Right ventricle myocardium inferior (tissue), 1 donor: ENCODE data around the gene CDH16. TPM values are rescaled to one million over a fixed set of nuclear protein-coding genes. Genes with fewer than 3 reads are reported as not detected.
"Not testable (repeated sequence)": the region's sequence is repeated elsewhere in the genome, so short reads cannot be mapped to it uniquely, and the experiment has no call there.

Experiments
- ATAC-seq: fragments of 200-7000 bp; cut with Tn5 transposase; one replicate; pipeline ENCODE4 v1.9.1; 2020; ENCODE audit warnings: mild to moderate bottlenecking, moderate library complexity
- DNase-seq: peaks from one replicate; pipeline ENCODE4 v3.0.0; 2021; ENCODE audit errors: missing footprints
- intact Hi-C: fragments of 100-400 bp; cut with DNase I; formaldehyde crosslinking; loops from one replicate; pipeline ENCODE4 v1.11.0; 2022
- total RNA-seq: library from RNA; stranded (reverse); fragmentation: NEBNext Ultra II Directional; extraction: Animal tissue kit (Norgen Biotek cat#: 25700); gene quantifications from one replicate; pipeline ENCODE4 v1.2.1, GENCODE V29; 2021
- donor health status: DM: no; HTN: yes; CAD: no; lungs with severe emphysema.

The CDH16 gene
- total RNA-seq, 1 donor from 2014 or later = 0.16 TPM

- DNase-seq (no peak), ATAC-seq (no peak)
- intact Hi-C loops = no loop called here
Observed at GRCh38 chr16:66889622-66890021, 29.1 kb downstream of the CDH16 start.

GRCh38 chr16:66888647-66889615 is 29.8 kb downstream of the CDH16 start:
- no peak for ATAC-seq
- intact Hi-C loops = no loop called here
- no peak for DNase-seq

GRCh38 chr16:66886914-66887313 is 31.8 kb downstream of the CDH16 start:
- intact Hi-C loops = no loop called here
- DNase-seq (no peak), ATAC-seq (no peak)

GRCh38 chr16:66886321-66886720 is 32.4 kb downstream of the CDH16 start:
- intact Hi-C loops = no loop called here
- ATAC-seq (no peak), DNase-seq (no peak)

DNA sequence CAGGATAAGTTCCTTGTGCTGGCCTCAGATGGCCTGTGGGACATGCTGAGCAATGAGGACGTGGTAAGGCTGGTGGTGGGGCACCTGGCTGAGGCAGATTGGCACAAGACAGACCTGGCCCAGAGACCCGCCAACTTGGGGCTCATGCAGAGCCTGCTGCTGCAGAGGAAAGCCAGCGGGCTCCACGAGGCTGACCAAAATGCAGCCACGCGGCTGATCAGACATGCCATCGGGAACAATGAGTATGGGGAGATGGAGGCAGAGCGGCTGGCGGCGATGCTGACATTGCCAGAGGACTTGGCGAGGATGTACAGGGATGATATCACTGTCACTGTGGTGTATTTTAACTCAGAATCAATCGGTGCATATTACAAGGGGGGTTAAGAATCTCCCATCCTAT is 33.2 kb downstream of the CDH16 start:
- DNase-seq (no peak), ATAC-seq (no peak)
- intact Hi-C loops = no loop called here

GRCh38 chr16:66882702-66883101 is 36.0 kb downstream of the CDH16 start:
- intact Hi-C loops = no loop called here
- DNase-seq (no peak), ATAC-seq (no peak)

GRCh38 chr16:66881964-66882508 is 36.6 kb downstream of the CDH16 start:
- intact Hi-C loops = no loop called here

GRCh38 chr16:66881560-66881959 is 37.1 kb downstream of the CDH16 start:
- DNase-seq (no peak), ATAC-seq (no peak)
- intact Hi-C loops = no loop called here

More at GRCh38 chr16:66881964-66882508, 36.6 kb downstream of the CDH16 start:
- DNase-seq (no peak), ATAC-seq (no peak)

- ATAC-seq = peak; percentile 20
- DNase-seq = no peak
- intact Hi-C loops = no loop called here
Observed at GRCh38 chr16:66881014-66881417, 37.7 kb downstream of the CDH16 start.

GRCh38 chr16:66880288-66881013 is 38.2 kb downstream of the CDH16 start, which contains the start of gene PDP2:
TSS of gene PDP2 (plus strand) at chr16:66880515. CDS start at chr16:66884285, 3,770 bp downstream.
- peak; percentile 97 for DNase-seq
- intact Hi-C loops = no loop called here
- peak; percentile 99 for ATAC-seq

- no peak for ATAC-seq
- intact Hi-C loops = no loop called here
- DNase-seq = no peak
Observed at GRCh38 chr16:66878067-66878466, 40.6 kb downstream of the CDH16 start.

DNA sequence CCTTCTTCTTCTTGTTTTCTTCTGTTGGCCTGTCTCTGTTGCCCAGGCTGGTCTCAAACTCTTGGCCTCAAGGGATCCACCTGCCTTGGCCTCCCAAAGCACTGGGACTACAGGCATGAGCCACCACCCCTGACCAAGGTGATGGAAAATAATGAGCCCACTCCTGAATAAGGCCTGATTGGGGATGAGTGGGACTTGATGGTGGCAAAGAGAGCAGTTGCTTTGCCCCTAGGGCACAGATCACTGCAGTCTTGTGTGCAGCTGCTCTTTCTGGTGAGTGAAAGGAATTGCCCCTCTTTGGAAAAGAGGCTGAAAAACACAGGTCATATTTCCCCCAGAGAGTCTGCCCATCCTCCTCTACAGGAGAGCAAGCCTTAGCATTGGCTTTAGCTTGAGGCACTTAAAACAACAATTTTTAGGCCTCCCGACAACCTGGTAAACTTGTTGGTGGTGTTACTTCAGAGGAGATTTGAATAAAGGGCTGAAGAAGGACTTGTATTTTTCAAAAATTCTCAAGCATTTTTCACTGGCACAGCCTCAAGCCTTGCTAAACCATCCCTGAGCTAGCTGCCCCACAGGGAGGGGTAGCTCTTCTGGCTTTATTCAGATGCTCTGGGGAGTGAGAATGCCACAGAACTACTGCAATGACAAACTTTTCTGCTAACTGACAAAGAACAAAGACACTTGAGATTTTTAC is 44.5 kb downstream of the CDH16 start:
- intact Hi-C loops = loop anchor here (5.0 kb wide), 2 partner anchors 122 to 212 kb away; partner anchors contain the start of gene DYNC1LI2

GRCh38 chr16:66873685-66874055 is 45.0 kb downstream of the CDH16 start:
- no peak for DNase-seq
- ATAC-seq = no peak
- intact Hi-C loops = loop anchor here (5.0 kb wide), 2 partner anchors 121 to 211 kb away; partner anchors contain the start of gene DYNC1LI2

More for the DNA sequence above, 44.5 kb downstream of the CDH16 start:
- DNase-seq (no peak), ATAC-seq (no peak)

GRCh38 chr16:66872943-66873684 is 45.6 kb downstream of the CDH16 start:
- ATAC-seq (peak; percentile 97), DNase-seq (peak; percentile 96)
- intact Hi-C loops = loop anchor here (5.0 kb wide), 2 partner anchors 121 to 211 kb away; partner anchors contain the start of gene DYNC1LI2

- ATAC-seq (no peak), DNase-seq (no peak)
- intact Hi-C loops = loop anchor here (5.0 kb wide), 2 partner anchors 120 to 210 kb away; partner anchors contain the start of gene DYNC1LI2
Observed at GRCh38 chr16:66872559-66872942, 46.1 kb downstream of the CDH16 start.

GRCh38 chr16:66871840-66872239 is 46.8 kb downstream of the CDH16 start:
- no peak for ATAC-seq
- DNase-seq = no peak
- intact Hi-C loops = loop anchor here (5.0 kb wide), 2 partner anchors 120 to 210 kb away; partner anchors contain the start of gene DYNC1LI2

DNA sequence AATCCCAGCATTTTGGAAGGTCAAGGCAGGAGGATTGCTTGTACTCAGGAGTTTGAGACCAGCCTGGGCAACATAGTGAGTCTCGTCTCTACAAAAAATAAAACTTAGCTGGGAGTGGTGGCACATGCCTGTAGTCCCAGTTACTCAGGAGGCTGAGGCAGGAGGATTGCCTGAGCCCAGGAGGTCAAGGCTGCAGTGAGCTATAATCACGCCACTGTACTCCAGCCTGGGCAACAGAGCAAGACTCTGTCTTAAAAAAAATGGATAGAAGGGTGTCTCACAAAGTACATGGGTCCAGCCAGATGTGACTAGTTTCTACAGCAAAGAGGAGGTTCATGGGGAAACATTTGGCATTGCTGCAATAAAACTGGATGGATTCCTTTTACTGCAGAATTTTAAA is 47.3 kb downstream of the CDH16 start:
- not testable (repeated sequence) for ATAC-seq, DNase-seq
- intact Hi-C loops = loop anchor here (5.0 kb wide), 2 partner anchors 119 to 209 kb away; partner anchors contain the start of gene DYNC1LI2

DNA sequence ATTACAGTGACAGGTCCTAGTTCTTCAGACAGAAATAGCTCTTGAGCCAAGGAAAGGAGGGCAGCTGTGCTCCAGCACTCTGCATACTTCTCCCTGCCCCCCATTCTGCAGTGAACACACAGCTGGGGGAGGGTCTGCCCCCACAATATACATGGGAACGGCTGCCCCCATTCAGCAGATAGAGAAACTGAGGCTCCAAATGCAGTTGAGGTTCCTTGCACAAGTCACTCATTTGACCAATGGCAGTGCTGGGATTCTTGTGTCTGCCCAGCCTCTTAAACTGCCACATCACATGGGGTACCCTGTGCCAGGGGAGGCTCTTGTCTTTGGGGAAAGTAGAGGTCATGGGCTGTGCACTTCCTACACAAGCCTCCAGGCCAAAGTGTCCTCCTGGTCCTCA is 49.3 kb downstream of the CDH16 start:
- ATAC-seq (no peak), DNase-seq (no peak)
- intact Hi-C loops = loop anchor here (2.0 to 5.0 kb wide), 5 partner anchors 39 to 462 kb away; partner anchors contain the start of gene NAE1
